ENCODE data around the gene HJURP. TPM values are rescaled to one million over a fixed set of nuclear protein-coding genes. Genes with fewer than 3 reads are reported as not detected.

HJURP gene
- total RNA-seq, 4 donors from 2014 or later, result 0.27 to 0.45 (median 0.38) TPM; not detected in 1

DNA sequence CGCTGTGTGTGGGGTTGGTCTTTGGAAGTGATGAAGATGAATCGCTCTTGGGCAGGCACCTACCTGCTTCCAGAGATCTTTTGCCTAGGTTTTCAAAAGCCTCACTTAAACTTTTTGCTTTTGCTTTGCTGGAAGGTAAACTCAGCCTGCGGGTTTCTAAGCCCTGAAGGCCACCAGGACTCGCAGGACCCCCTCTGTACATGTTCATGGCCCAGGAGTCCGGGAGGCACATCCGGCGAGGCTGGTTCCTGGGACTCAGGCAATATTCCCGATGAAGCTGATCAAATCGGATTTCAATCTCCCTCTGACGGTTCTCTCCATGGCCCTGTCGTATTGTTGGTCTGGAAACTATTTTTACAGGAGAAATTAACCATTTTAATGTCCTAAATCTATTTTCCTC lies 13.2 kb downstream of the HJURP start:
- Histone ChIP-seq H3K9me3 (no peaks in the 10 kb centered on the region), H3K27me3 (no peaks in the 10 kb centered on the region), H3K4me1 (no peaks in the 10 kb centered on the region), H3K4me3 (replicated peaks in 1 of 3) (no peak overlapping the region), H3K36me3 (no peaks in the 10 kb centered on the region), H3K27ac (no peak overlapping the region)
- no peak for DNase-seq
- TF ChIP-seq, protein P1, sequence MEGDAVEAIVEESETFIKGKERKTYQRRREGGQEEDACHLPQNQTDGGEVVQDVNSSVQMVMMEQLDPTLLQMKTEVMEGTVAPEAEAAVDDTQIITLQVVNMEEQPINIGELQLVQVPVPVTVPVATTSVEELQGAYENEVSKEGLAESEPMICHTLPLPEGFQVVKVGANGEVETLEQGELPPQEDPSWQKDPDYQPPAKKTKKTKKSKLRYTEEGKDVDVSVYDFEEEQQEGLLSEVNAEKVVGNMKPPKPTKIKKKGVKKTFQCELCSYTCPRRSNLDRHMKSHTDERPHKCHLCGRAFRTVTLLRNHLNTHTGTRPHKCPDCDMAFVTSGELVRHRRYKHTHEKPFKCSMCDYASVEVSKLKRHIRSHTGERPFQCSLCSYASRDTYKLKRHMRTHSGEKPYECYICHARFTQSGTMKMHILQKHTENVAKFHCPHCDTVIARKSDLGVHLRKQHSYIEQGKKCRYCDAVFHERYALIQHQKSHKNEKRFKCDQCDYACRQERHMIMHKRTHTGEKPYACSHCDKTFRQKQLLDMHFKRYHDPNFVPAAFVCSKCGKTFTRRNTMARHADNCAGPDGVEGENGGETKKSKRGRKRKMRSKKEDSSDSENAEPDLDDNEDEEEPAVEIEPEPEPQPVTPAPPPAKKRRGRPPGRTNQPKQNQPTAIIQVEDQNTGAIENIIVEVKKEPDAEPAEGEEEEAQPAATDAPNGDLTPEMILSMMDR (IDR thresholded peaks at IDR 0.05), result no peak
- TF ChIP-seq POLR2A (IDR thresholded peaks at IDR 0.05), result no peak
- WGBS, 2 donors, result 98 to 99% methylated on average over 11 of the region's 11 CpGs
- intact Hi-C loops (cut with DNase I), result no loop called here

DNA sequence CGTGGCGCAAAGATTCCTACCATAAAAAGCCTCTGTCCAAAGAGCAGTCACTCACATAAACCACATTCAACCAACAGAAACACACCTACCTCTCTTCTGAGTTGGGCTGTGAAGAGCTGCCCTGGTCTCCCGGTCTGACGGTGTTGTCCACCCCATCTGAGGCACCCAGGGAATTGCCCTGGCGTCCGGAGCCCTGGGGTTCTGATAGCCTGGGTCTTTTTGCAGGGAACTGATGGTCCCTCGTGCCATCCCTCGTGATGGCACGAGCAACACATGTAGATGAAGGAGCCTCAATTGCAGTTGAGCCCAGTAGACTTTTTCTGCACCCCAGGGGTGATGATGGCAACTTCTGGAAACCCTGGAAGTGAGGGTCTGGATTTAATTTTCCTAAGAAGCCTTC lies 13.8 kb downstream of the HJURP start:
- 93 to 95% methylated on average over 9 of the region's 9 CpGs for WGBS, 2 donors
- TF ChIP-seq POLR2A (IDR thresholded peaks at IDR 0.05), result no peak
- TF ChIP-seq, protein P1 (IDR thresholded peaks at IDR 0.05), result no peak
- Histone ChIP-seq H3K4me3 (replicated peaks in 1 of 3) (no peak overlapping the region), H3K27ac (no peak overlapping the region), H3K9me3 (no peaks in the 10 kb centered on the region), H3K36me3 (no peaks in the 10 kb centered on the region), H3K27me3 (no peaks in the 10 kb centered on the region), H3K4me1 (no peaks in the 10 kb centered on the region)
- DNase-seq, result no peak
- intact Hi-C loops (cut with DNase I), result no loop called here

DNA sequence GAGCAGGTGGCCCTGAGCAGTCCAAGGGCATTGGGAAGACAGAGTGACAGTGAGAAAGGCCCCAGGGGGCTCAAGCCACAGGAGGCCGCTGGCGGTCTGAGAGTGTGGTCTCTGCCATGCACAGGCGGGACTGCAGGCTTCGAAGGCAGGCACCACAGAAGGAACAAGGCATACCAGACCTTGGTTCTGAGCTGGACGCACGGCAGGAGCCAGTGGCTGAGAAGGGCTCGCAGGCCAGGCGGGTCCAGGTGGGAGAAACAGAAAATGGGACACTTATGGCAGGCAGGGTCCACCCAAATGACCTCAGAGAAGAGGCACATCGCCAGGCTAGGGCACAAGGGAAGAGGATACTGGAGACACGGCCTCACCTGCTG lies 14.9 kb downstream of the HJURP start:
- DNase-seq, result no peak
- Histone ChIP-seq H3K36me3 (no peaks in the 10 kb centered on the region), H3K27me3 (no peaks in the 10 kb centered on the region), H3K27ac (no peak overlapping the region), H3K4me3 (replicated peaks in 1 of 3) (no peak overlapping the region), H3K9me3 (no peaks in the 10 kb centered on the region), H3K4me1 (no peaks in the 10 kb centered on the region)
- WGBS, 2 donors, result 96 to 97% methylated on average over 10 of the region's 10 CpGs
- intact Hi-C loops (cut with DNase I), result no loop called here
- no peak for TF ChIP-seq POLR2A (IDR thresholded peaks at IDR 0.05)
- TF ChIP-seq, protein P1 (IDR thresholded peaks at IDR 0.05), result no peak

DNA sequence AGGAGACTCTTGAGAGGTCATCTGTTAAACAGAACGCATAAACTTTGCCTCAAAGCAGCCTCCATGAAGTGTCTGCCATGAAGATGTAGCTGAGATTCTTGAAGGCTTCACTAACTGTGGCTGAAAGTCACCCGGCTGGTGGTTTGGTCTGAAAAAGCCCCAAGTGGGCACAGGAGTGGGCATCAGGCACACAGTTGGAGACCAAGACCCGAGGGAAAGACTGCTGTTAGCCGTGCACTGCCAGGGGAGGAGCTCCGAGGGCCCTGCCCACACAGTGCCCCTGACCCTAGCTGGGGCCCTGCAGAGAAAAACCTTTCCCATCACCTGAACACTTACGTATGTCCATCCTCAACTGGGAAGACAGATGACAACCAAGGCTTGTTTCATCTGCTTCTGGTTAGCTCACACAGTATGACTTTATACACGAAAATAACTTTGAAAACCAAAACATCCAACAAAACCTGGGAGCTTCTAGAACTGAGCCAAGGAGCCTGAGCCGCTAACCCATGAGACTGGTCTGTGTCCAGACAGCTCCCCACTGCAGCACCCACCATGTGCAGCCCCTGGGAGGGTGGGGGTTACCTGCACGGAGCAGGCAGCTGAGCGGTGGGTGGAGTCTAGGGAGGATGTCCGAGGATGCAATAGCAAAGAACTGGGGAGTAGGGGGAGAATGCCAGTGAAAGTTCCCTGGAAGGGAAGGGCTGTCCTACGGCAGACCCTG lies 15.4 kb downstream of the HJURP start:
- DNase-seq, result no peak
- no peak overlapping the region for H3K4me3 ChIP-seq (replicated peaks in 1 of 3)
- H3K36me3 ChIP-seq, result no peaks in the 10 kb centered on the region
- intact Hi-C loops (cut with DNase I), result no loop called here
- H3K9me3 ChIP-seq, result no peaks in the 10 kb centered on the region
- H3K27ac ChIP-seq, result no peak overlapping the region
- no peak for TF ChIP-seq POLR2A (IDR thresholded peaks at IDR 0.05)
- TF ChIP-seq, protein P1 (IDR thresholded peaks at IDR 0.05), result no peak
- H3K4me1 ChIP-seq, result no peaks in the 10 kb centered on the region
- H3K27me3 ChIP-seq, result no peaks in the 10 kb centered on the region
- 81 to 87% methylated on average over 12 of the region's 12 CpGs for WGBS, 2 donors

DNA sequence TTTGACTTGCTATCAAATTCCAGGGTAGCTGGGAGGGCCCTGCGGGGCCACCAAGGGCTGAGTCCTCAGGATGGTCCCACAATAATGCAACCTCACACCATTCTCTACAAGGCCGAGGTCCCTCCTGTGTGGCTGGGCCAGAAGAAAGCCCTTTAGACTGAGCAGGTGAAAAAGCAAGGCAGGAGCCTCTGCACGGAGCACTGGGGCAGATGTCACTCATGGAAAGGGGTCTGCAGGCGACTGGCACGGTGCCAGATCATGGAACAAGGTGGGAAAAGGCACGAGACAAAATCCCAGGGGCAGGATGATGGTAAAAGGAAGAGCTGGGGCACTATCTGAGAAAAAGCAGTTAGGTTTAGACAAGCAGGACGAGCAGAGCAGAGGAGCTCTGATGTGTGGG lies 16.1 kb downstream of the HJURP start:
- no peaks in the 10 kb centered on the region for H3K4me1 ChIP-seq
- H3K4me3 ChIP-seq (replicated peaks in 1 of 3), result no peak overlapping the region
- TF ChIP-seq, protein P1 (IDR thresholded peaks at IDR 0.05), result no peak
- no peak for TF ChIP-seq POLR2A (IDR thresholded peaks at IDR 0.05)
- intact Hi-C loops (cut with DNase I), result no loop called here
- no peak for DNase-seq
- H3K27ac ChIP-seq, result no peak overlapping the region
- 70 to 78% methylated on average over 7 of the region's 7 CpGs for WGBS, 2 donors
- no peaks in the 10 kb centered on the region for H3K9me3 ChIP-seq
- no peaks in the 10 kb centered on the region for H3K36me3 ChIP-seq
- H3K27me3 ChIP-seq, result no peaks in the 10 kb centered on the region
